DND-41 (cell line): ENCODE results near the gene PGLYRP1.

Experiments used
- EZH2 ChIP-seq: IDR thresholded peaks from 3 replicates; pipeline ENCODE4 v1.6.1; 2012; ENCODE audit warnings: borderline replicate concordance, low read depth, mild to moderate bottlenecking, moderate library complexity, low read length, inconsistent platforms; ENCODE audit not compliant: severe bottlenecking
- TF ChIP-seq, protein P1 (sequence below): IDR thresholded peaks from 2 replicates; pipeline ENCODE4 v1.5.1; 2012; ENCODE audit warnings: borderline replicate concordance, low read length, moderate library complexity, mild to moderate bottlenecking; ENCODE audit not compliant: poor library complexity, severe bottlenecking; ENCODE audit errors: extremely low read depth

DNA sequence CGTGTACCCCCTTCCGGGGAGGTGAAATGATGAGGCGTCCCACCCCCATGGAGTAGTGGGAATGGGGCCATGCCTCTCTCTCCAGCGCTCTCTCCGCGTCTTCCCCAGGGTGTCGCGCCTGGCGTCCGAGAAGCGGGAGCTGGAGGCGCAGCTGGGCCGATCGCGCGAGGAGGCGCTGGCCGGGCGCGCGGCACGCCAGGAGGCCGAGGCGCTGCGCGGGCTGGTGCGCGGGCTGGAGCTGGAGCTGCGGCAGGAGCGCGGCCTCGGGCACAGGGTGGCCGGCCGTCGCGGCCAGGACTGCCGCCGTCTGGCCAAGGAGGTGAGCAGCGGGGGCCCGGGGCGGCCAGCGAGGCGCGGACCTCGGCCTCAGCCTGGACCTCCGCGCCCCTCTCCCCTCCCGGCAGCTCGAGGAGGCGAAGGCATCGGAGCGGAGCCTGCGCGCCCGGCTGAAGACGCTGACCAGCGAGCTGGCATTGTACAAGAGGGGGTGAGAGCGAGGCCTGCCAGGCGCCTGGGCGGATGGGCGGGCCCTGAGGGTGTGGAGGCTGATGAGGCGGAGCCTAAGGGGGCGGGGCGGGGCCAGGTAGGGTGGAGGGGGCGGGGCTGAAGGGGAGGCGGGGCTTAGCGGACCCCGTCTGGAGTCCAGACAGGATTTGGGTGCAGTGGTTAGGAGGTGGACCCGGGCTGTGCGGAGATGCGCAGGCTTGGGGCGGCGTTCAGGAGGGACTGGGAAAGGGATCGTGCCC lies 7.7 kb downstream of the PGLYRP1 start:
- no peak for TF ChIP-seq EZH2
- TF ChIP-seq, protein P1, sequence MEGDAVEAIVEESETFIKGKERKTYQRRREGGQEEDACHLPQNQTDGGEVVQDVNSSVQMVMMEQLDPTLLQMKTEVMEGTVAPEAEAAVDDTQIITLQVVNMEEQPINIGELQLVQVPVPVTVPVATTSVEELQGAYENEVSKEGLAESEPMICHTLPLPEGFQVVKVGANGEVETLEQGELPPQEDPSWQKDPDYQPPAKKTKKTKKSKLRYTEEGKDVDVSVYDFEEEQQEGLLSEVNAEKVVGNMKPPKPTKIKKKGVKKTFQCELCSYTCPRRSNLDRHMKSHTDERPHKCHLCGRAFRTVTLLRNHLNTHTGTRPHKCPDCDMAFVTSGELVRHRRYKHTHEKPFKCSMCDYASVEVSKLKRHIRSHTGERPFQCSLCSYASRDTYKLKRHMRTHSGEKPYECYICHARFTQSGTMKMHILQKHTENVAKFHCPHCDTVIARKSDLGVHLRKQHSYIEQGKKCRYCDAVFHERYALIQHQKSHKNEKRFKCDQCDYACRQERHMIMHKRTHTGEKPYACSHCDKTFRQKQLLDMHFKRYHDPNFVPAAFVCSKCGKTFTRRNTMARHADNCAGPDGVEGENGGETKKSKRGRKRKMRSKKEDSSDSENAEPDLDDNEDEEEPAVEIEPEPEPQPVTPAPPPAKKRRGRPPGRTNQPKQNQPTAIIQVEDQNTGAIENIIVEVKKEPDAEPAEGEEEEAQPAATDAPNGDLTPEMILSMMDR: no peak
